ENCODE measurements around the gene ACO1.
"Not testable (repeated sequence)": the region's sequence is repeated elsewhere in the genome, so short reads cannot be mapped to it uniquely, and the experiment has no call there.

Gene ACO1

GRCh38 chr9:32384364-32385151 lies at the start of gene ACO1:
ACO1 (plus strand) TSS chr9:32384643; CDS start chr9:32405507, 20,864 bp downstream.
- DNase-seq: peak; percentile 87 to 90

DNA sequence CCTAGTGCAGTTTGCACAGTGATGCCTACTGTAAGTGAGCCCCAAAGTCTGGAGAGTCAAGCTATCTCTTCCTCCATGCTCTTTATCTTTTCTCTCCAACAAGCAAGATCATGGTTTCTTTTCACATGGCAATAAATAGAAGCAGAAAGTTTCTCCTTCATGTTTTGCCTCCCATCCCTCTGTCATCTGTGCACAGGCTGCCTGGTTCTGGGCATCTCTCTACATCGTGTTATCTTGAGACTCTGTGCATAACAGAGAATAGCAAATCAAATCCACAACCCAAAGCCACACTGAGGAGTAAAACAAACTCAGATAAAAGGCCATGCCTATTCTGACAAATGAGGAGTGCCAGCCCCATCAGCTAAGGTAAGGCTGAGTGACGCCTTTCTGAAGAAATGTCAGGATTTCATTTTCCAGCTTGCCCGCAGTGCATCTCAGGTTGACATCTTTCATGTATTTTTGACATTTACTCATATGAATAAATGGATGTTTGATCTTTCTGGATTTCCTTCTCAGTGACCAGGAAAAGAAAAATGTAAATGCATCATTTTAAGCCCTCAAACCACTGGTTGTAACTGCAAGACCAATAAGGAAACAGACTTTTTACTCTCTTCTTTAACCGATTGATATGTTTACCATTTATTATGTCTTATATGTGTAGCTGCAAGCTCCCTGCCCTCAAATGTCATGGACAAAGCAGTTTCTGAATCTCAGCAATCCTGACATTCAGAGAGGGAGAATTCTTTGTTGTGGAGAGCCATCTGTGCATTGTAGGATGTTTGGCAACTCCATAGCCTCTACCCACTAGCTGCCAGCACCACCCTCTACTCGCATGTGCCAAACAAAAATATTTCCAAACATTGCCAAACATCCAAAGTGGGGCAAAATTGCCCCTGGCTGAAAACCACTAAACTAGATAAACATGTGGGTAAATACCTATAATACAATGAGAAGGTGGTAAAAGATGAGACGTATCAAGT lies 49.2 kb upstream of the ACO1 start:
- DNase-seq: no peak

DNA sequence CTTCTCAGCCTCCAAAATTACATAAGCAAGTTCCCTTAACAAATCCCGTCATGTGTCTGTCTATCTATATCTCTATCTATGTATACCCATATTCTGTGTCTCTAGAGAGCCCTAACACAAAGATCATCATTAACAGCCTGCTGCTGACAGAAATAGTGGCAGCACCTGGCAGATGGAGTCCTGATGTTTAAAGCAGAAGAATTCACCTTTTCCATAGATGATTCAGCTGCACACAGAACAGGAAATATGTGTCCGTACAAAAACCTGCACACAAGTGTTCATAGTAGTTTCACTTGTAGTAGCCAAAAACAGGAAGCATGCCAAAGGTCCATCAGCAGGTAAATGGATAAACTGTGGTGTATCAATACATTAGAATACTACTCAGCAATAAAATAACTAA lies 45.0 kb upstream of the ACO1 start:
- DNase-seq: no peak

- no peak for DNase-seq
Observed at GRCh38 chr9:32340361-32340760, 44.1 kb upstream of the ACO1 start.

DNA sequence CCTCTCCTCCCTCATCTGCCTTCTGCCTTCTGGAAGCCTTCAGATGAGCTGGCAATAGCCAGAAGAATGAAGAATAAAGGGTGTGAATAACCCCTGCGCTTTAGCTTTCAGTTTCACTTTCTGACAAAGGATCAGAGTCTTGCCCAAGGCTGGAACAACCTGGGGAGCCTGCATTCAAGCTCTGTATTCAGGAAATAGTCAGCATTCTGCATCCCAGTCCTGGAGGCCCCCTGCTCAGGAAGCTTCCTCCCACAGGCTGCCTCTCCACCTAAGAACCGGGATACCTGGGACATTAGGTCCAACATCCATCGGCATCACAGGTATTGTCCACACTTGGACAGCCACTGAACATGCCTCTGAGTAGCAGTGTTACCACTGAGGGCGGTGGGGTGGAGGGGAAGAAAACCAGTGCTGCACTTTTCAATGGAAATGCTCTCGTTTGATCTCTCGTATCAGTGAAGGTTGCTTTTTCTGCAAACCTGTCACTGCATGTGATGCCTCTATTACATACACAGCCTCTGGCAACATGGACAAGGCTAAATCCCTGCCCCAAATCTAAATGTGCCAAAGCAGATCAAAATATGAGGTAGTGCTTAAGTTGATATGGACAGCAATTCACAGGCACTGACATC lies 39.8 kb upstream of the ACO1 start:
- DNase-seq: no peak

DNA sequence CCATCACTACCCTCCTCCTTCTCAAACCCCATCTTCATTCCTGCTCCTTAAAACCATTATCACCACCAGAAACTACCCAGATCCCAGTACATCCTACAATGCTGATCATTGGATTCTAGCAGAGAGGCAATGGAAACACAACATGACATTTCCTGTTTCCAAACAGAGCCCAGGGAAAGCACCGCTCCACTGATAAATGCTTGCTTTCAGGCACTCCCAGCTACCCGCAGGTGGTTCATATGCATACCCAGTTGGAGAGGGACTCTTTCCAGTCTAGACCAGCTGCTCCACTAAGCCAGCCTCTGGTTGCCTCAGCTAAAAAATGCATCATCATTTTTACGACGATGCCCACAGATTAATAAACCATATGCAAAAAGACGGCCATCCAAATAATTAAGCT lies 39.2 kb upstream of the ACO1 start:
- DNase-seq: no peak

DNA sequence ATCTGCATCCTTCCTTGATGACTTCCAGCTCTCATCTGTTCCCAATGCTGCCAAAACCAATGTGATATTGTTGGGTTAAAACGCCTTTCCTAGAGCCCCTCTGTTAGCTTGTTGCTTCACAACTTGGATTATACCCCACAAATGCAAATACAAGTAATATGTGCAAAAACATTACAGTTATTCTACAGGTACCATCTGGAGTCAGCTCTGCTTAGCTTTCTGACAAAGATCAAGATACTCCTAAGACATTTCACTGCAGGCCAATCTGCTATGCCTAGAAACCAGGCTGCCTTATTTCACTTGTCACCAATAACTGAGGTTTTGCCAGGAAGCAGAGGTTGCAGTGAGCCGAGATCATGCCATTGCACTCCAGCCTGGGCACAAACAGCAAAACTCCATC lies 36.9 kb upstream of the ACO1 start:
- no peak for DNase-seq

DNA sequence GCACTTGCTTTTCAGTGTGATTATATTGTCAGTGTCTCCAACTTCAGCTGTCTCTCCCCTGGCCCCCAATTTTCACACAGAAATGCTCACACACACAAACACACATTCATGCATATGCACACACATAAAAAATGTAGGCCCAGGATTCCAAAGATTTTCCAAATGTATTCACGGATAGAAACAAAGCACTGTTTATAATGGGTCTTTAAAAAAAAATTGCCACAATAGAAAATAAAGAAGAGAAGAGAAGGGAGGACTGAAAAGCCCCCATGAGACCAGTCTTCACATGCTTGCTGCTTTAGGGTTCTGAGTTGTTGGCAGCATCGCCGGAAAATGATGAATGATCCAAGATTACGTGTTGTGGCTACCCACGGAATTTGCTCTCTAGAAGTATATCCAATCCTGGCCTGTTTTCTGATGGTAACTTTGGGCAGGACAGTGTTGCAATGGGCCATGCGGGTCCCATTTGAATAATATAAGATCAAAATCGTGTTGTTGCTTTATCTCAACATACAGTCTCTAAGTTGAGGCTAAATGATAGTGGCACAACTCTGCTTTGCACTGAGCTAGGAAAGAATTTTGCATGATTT lies 36.2 kb upstream of the ACO1 start:
- no peak for DNase-seq

DNA sequence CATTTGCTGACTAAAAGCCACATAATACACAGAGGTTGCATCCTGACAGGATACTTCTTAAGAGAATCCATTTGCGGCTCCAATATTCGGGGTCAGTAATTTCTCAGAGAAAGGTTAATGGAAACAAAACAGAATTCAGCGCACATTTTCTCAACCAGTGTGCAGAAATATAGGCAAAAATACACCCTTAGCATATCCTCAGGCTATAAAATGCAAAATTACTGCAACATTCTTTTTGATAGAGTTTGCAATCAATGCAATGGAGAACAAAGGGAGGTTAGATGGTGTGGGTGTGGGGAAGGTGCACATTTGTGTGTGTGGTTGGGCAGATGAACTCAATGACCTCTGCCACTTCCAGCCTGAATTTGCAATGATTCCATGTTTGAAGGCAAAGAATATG lies 35.4 kb upstream of the ACO1 start:
- no peak for DNase-seq

GRCh38 chr9:32350682-32351081 lies 33.8 kb upstream of the ACO1 start:
- no peak for DNase-seq

GRCh38 chr9:32351845-32352244 lies 32.6 kb upstream of the ACO1 start:
- DNase-seq: no peak

DNA sequence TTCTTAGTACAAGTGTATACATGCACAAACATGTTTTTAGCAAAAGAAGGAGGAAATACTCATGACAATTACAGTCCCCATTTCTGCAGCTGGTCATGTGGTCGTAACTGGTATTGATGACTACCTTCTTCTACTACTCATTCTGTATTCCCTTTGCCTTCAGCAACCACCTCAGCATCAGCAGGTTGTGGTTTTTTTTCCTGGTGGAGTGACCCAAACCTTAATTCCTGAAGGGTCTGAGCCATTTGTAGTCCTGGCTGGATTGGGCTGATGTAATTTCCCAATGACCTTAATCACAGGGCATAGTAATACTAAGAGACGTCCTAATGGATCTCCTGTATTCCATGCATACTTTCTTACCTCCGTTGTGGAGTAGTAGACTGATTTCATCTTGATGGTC lies 31.0 kb upstream of the ACO1 start:
- not testable (repeated sequence) for DNase-seq

- DNase-seq: no peak
Observed at GRCh38 chr9:32359452-32359851, 25.0 kb upstream of the ACO1 start.

DNA sequence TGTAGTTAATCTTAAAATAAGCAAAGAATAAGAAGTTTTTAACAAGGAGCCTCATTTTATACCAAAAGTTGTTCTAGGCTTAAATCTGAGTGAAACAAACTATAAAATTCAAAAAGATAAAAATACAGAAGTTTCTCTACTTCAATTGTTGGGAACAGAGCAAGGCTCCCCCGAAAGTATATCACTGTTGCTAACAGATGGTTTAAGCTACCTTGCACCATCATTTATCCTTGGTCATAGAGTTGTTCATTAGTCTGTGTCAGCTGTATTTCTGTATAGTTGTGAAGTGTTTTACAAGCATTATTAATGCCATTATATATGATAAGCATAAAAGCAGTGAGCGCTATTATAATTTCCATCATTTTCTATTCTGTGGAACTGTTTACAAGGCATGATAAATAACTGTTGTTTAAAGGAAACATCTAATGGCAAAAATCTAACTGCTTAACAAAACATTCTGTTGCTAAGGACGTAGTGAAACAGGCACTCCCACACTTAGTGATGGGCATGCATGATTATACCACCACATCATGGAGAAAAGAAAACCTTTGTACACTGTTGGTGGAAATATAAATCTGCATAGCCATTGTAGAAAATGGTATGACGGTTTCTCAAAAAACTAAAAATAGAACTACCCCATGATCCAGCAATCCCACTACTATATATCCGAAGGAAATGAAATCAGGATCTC lies 23.3 kb upstream of the ACO1 start:
- DNase-seq: no peak

- no peak for DNase-seq
Observed at GRCh38 chr9:32371279-32371678, 13.2 kb upstream of the ACO1 start.

GRCh38 chr9:32371679-32372078 lies 12.8 kb upstream of the ACO1 start:
- no peak for DNase-seq

GRCh38 chr9:32376285-32376684 lies 8.2 kb upstream of the ACO1 start:
- DNase-seq: no peak

DNA sequence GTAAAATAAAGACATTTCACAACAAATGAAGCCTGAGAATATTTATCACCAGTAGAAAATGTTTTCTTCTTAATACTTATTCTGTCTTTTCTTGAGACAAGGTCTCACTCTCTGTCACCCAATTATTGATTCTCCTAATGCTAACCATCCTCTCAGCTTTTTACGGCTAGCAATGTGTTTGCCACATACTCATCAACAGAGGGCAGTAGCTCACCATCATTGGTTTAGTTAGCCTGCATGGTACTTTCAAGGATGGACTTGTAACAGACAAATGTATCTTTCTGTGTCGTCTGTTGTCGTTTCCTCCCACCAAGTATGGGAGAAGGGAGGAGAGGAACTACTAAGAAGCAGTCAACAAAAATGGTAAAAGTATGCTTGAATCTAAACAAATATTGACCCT lies 5.9 kb upstream of the ACO1 start:
- DNase-seq: no peak

DNA sequence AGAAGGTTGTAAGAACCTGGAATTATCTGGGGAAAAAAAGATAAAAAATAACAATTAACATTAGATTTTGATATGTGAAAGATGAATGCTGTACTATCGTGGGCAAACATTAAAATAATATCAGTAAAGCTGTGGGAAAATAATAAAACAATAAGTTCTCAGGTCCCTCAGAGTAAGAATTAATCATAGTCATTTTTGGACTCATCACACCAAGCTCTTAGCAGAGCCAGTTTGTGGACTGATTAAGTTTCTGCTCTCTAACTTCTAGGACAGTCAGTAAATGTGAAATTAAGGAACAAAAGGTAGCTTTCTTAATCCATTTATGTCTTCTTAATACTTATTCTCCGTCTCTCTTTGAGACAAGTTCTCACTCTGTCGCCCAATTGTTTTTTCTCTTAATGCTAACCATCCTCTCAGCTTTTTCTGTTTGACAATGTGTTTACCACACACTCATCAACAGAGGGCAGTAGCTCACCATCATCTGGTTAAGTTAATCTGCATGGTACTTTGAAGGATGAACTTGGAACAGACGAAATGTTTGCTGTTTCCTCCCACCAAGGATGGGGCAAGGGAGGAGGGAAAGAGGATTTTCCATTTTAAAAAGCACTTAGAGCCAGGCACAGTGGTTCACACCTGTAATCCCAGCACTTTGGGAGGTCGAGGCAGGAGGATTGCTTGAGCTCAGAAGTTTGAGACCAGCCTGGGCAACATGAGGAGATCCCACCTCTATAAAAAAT lies 5.3 kb upstream of the ACO1 start:
- peak; percentile 23 to 30 for DNase-seq

DNA sequence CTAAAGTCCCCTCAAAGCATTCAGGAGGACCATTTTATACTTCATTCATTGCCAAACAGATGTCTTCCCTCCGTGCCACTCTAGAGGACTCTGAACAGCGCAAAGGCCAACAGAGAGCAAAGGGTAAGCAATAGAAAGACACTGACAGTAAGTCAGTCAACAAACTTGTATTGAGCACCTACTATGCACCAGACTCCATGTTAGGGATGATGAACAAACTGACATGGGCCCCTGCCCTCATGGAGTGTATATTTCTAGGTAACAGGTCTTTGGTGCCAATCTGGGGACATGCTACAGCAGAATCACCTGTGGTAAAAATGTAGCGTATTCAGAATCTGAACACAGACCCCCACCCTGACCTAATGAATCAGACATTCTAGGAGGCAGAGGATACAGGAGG lies 3.5 kb upstream of the ACO1 start:
- DNase-seq: no peak

GRCh38 chr9:32382565-32383320 lies 1.7 kb upstream of the ACO1 start:
- DNase-seq: no peak
